Kidney epithelial cell (primary cell): Measurements from ENCODE around the gene NEDD4L. TPM values are rescaled to one million over a fixed set of nuclear protein-coding genes. Genes with fewer than 3 reads are reported as not detected.

Experiments
- DNase-seq: peaks from one replicate; pipeline ENCODE4 v3.0.0-alpha.2; 2010; ENCODE audit warnings: low read depth
- H3K27me3 ChIP-seq: 2 replicates; pipeline ENCODE4 v1.6.0; 2011; ENCODE audit warnings: low read length; ENCODE audit not compliant: control insufficient read depth, insufficient read depth
- H3K36me3 ChIP-seq: 2 replicates; pipeline ENCODE4 v1.5.1; 2011; ENCODE audit warnings: low read length; ENCODE audit not compliant: control insufficient read depth, insufficient read depth
- H3K4me3 ChIP-seq: 2 replicates; pipeline ENCODE4 v1.5.1; 2011; ENCODE audit warnings: low read depth, mild to moderate bottlenecking, control low read depth, low read length
- CTCF ChIP-seq: IDR thresholded peaks from 2 replicates; pipeline ENCODE4 v1.5.1; 2011; ENCODE audit warnings: mild to moderate bottlenecking, moderate library complexity, low read length, control low read depth, inconsistent platforms; ENCODE audit not compliant: insufficient read depth, poor library complexity, severe bottlenecking
- total RNA-seq: library from RNA; depleted of rRNA; stranded (reverse); fragments of >200 nt; gene quantifications from 2 replicates; pipeline ENCODE4 v1.2.3, GENCODE V29; 2015

The NEDD4L gene
- total RNA-seq, 1 donor from 2014 or later, result 88.3 TPM

GRCh38 chr18:58057291-58057965 lies 13.4 kb downstream of the NEDD4L start:
- Histone ChIP-seq H3K27me3 (no peaks in the 10 kb centered on the region), H3K4me3 (no peak overlapping the region), H3K36me3 (no peaks in the 10 kb centered on the region)
- no peak for TF ChIP-seq CTCF
- no peak for DNase-seq

DNA sequence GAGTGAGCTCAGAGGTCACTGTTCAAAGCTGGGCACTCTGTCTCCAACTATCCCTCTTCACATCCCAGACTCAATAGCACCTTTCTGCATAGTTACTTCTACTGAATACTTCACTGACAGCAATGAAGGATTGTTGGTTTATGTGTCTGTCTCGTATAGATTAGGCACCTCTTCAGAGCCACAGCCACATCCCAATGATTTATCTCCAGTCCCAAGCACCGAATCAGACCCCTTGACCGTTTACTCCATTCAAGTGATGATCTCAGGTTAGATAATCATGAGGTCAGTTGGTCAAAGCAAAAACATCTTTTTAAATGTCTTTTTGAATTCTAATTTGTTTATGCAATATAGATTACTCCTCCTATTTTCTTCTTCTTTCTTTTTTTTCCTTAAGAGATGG lies 14.7 kb downstream of the NEDD4L start:
- no peak overlapping the region for H3K4me3 ChIP-seq
- no peaks in the 10 kb centered on the region for H3K36me3 ChIP-seq
- TF ChIP-seq CTCF, result no peak
- no peak for DNase-seq
- H3K27me3 ChIP-seq, result no peaks in the 10 kb centered on the region

DNA sequence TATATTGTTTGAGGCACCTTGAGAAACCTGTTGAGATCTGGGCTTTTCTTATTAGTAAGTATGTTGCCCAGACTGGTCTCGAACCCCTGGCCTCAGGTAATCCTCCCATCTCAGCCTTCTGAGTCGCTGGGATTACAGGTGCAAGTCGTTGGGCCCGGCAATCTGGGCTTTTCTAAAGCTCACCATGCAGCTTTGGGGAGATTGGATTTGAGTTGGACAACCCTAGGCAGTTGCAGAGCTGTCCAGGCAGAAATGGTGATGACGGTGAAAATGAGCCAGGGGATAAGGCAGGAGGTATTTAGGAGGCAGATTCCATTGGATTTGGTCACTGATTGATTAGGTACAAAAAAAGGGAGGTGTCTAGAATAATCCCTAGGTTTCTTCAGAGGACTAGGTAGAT lies 16.2 kb downstream of the NEDD4L start:
- DNase-seq, result no peak
- Histone ChIP-seq H3K4me3 (no peak overlapping the region), H3K27me3 (no peaks in the 10 kb centered on the region), H3K36me3 (no peaks in the 10 kb centered on the region)
- TF ChIP-seq CTCF, result no peak

DNA sequence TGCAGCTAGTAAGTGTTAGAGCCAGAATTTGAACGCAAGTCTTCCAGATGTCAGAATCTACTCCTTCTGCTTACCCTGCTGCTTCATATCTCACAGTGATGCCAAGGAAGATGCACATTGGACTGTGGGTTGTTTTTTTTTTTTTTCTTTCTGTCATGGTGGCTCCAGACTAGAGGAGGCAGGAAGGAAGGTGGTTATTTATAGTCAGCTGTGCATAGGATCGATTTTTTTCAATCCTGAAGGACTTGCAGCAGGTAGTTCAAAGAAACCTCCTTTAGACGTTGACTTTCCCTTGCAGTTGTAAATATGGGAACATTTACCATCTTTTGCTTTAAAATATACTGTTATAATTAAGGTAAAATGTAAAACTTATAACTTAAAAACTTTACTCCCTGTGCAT lies 17.3 kb downstream of the NEDD4L start:
- DNase-seq, result no peak
- H3K36me3 ChIP-seq, result no peaks in the 10 kb centered on the region
- H3K4me3 ChIP-seq, result no peak overlapping the region
- H3K27me3 ChIP-seq, result no peaks in the 10 kb centered on the region
- TF ChIP-seq CTCF, result no peak

DNA sequence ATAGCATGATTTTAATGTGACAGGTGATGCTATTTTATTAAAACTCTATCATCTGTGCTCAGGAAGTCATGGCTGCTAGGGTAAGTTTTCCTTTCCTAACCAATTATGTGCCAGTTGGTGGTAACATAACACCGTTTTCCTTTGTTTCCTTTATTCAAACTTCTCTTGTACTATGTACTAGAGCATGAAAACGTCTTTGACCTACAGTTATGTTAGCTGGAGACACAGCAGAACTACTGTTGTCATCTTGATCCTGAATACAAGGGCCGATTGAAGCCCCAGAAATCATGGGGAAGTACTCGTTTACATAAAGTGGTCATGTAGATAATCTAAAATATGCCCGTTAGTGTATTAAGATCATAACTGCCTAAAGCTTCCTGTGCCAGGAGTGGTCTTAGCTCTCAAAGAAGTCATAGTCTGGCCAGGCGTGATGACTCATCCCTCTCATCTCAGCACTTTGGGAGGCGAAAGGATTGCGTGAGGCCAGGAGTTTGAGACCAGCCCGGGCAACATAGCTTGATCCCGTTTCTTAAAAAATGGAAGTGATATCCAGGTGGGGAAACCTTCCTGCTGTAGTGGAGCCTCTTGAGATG lies 20.5 kb downstream of the NEDD4L start:
- no peak for DNase-seq
- no peaks in the 10 kb centered on the region for H3K36me3 ChIP-seq
- TF ChIP-seq CTCF, result no peak
- H3K4me3 ChIP-seq, result no peak overlapping the region
- no peaks in the 10 kb centered on the region for H3K27me3 ChIP-seq

GRCh38 chr18:58065956-58066355 lies 21.9 kb downstream of the NEDD4L start:
- no peak for TF ChIP-seq CTCF
- Histone ChIP-seq H3K4me3 (no peak overlapping the region), H3K27me3 (no peaks in the 10 kb centered on the region), H3K36me3 (no peaks in the 10 kb centered on the region)
- DNase-seq, result no peak
